Colonic mucosa (tissue), 4 donors: ENCODE data around the gene FXN. TPM values are rescaled to one million over a fixed set of nuclear protein-coding genes. Genes with fewer than 3 reads are reported as not detected.

Experiments
- DNase-seq: peaks from one replicate; pipeline ENCODE4 v3.0.0-alpha.2; 2020
- H3K27ac ChIP-seq: fragments of 200-600 bp; one replicate; pipeline ENCODE4 v1.8.0; 2021
- H3K27me3 ChIP-seq: fragments of 200-600 bp; one replicate; pipeline ENCODE4 v1.8.0; 2021
- H3K36me3 ChIP-seq: fragments of 200-600 bp; one replicate; pipeline ENCODE4 v1.8.0; 2021
- H3K4me1 ChIP-seq: fragments of 200-600 bp; one replicate; pipeline ENCODE4 v1.8.0; 2021; ENCODE audit warnings: mild to moderate bottlenecking
- H3K4me3 ChIP-seq: fragments of 200-600 bp; one replicate; pipeline ENCODE4 v1.8.0; 2021
- H3K9ac ChIP-seq, 2 donors: one replicate each; pipeline ENCODE4 v1.7.0; 2013; ENCODE audit warnings: control low read depth in 2 of 2, low read depth in 2 of 2, low read length in 2 of 2
- H3K9me3 ChIP-seq: fragments of 200-600 bp; one replicate; pipeline ENCODE4 v1.8.0; 2021
- intact Hi-C: fragments of 100-400 bp; cut with DNase I; formaldehyde crosslinking; loops from one replicate; pipeline ENCODE4 v1.14.1; 2022
- total RNA-seq, 2 donors: library from RNA; stranded (reverse); fragmentation: NEBNext Ultra II Directional in 1 of 2; extraction: Animal tissue kit (Norgen Biotek cat#: 25700) in 1 of 2; gene quantifications; one replicate each; pipeline ENCODE4 v1.2.1, GENCODE V29; 2021
- TF ChIP-seq, protein P1 (sequence below): fragments of 200-600 bp; IDR thresholded peaks from one replicate; pipeline ENCODE4 v1.8.0; 2022; ENCODE audit warnings: antibody characterized with exemption, mild to moderate bottlenecking
- donor health status: healthy.
- donor health status: DM: no; HTN: no; CAD: no.
- donor health status: DM: no; HTN: no; CAD: no.

The FXN gene
- total RNA-seq, 2 donors from 2014 or later = 9.7 to 16.9 TPM

DNA sequence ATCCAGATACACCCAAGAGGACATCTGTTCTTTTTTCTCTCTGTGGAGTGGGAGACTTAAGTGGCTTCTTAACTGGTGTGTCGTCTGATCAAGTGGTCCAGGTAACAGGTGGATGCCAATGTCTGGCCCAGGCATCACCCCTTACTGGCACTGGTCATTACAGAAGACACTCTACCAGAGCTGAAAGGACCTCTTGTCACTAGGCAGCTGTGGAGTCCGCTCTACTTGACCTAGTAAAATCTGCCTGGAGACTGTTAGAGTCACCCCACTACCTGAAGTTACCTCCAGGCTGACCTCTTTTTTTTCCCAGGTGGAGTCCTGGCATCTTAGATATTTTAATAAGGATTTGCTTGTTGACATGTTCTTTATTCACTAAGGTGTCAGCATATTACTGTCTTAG lies 22.5 kb downstream of the FXN start:
- H3K4me1 ChIP-seq = no peaks in the 10 kb centered on the region
- intact Hi-C loops = no loop called here
- no peak for DNase-seq
- no peaks in the 10 kb centered on the region for H3K36me3 ChIP-seq
- H3K9me3 ChIP-seq = no peaks in the 10 kb centered on the region
- no peaks in the 10 kb centered on the region for H3K27me3 ChIP-seq
- TF ChIP-seq, protein P1, sequence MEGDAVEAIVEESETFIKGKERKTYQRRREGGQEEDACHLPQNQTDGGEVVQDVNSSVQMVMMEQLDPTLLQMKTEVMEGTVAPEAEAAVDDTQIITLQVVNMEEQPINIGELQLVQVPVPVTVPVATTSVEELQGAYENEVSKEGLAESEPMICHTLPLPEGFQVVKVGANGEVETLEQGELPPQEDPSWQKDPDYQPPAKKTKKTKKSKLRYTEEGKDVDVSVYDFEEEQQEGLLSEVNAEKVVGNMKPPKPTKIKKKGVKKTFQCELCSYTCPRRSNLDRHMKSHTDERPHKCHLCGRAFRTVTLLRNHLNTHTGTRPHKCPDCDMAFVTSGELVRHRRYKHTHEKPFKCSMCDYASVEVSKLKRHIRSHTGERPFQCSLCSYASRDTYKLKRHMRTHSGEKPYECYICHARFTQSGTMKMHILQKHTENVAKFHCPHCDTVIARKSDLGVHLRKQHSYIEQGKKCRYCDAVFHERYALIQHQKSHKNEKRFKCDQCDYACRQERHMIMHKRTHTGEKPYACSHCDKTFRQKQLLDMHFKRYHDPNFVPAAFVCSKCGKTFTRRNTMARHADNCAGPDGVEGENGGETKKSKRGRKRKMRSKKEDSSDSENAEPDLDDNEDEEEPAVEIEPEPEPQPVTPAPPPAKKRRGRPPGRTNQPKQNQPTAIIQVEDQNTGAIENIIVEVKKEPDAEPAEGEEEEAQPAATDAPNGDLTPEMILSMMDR = no peak
- no peak overlapping the region for H3K9ac ChIP-seq
- no peak overlapping the region for H3K27ac ChIP-seq
- no peak overlapping the region for H3K4me3 ChIP-seq

DNA sequence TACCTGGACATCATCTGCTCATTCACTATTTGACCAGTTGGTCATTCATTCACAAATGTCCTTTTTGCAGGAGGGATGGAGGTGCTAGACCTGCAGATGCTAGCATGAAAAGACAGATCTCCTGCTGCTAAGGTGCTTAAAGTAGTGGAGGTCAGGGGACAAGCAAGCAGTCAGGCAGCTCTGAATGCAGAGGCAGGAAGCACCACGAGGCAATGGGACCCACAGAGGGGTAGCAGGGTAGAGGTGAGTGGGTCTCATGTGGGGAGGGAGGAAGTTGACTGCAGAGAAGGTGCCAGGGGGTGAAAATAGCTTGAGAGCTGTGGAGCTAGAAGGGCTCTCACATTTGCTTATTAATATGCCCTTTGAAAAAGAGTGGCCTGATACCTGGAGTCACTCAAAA lies 25.2 kb downstream of the FXN start:
- H3K4me1 ChIP-seq = no peaks in the 10 kb centered on the region
- TF ChIP-seq, protein P1 = no peak
- H3K36me3 ChIP-seq = no peaks in the 10 kb centered on the region
- no peaks in the 10 kb centered on the region for H3K9me3 ChIP-seq
- H3K27me3 ChIP-seq = no peaks in the 10 kb centered on the region
- no peak for DNase-seq
- H3K27ac ChIP-seq = no peak overlapping the region
- no peak overlapping the region for H3K4me3 ChIP-seq
- H3K9ac ChIP-seq = no peak overlapping the region
- intact Hi-C loops = loop anchor here (5.0 kb wide), 1 partner anchor 87 kb away; no protein-coding TSS in a partner anchor

DNA sequence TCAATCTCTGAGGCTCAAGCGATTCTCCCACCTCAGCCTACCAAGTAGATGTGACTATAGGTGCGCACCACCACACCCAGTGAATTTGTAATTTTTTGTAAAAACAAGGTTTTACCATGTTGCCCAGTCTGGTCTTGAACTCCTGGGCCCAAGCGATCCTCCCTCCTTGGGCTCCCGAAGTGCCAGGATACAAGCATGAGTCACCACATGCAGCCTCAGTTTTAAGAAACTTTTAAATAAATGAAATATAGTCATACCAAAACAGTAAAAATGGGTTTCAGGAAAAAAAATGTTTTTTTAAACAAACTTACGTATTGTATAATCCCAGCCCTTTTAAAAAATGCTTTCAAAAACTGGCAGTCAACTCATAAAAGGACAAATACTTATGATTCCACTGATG lies 26.6 kb downstream of the FXN start:
- Histone ChIP-seq H3K9ac (no peak overlapping the region), H3K4me1 (no peaks in the 10 kb centered on the region), H3K9me3 (no peaks in the 10 kb centered on the region), H3K4me3 (no peak overlapping the region), H3K27ac (no peak overlapping the region), H3K27me3 (no peaks in the 10 kb centered on the region), H3K36me3 (no peaks in the 10 kb centered on the region)
- DNase-seq = no peak
- intact Hi-C loops = loop anchor here (5.0 kb wide), 1 partner anchor 85 kb away; no protein-coding TSS in a partner anchor
- TF ChIP-seq, protein P1 = no peak

DNA sequence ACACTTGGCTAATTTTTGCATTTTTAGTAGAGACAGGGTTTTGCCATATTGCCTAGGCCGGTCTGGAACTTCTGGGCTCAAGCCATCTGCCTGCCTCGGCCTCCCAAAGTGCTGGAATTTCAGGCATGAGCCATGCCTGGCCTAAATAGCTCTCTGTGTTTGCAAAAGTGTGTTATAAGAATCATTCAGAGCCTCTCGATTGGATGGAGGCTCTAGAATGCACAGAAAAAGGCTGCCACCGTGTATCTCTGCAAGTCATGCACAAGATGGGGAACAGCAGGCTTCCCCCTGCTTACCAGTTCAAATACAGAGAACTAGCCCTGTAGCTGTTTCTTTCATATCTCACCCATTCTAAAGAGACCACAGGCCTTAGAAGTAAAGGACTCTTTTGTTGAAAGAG lies 28.3 kb downstream of the FXN start:
- no peak overlapping the region for H3K27ac ChIP-seq
- H3K4me3 ChIP-seq = no peak overlapping the region
- intact Hi-C loops = loop anchor here (5.0 kb wide), 1 partner anchor 83 kb away; no protein-coding TSS in a partner anchor
- TF ChIP-seq, protein P1 = no peak
- no peak for DNase-seq
- H3K9me3 ChIP-seq = no peaks in the 10 kb centered on the region
- no peaks in the 10 kb centered on the region for H3K4me1 ChIP-seq
- no peak overlapping the region for H3K9ac ChIP-seq
- H3K36me3 ChIP-seq = no peaks in the 10 kb centered on the region
- no peaks in the 10 kb centered on the region for H3K27me3 ChIP-seq

DNA sequence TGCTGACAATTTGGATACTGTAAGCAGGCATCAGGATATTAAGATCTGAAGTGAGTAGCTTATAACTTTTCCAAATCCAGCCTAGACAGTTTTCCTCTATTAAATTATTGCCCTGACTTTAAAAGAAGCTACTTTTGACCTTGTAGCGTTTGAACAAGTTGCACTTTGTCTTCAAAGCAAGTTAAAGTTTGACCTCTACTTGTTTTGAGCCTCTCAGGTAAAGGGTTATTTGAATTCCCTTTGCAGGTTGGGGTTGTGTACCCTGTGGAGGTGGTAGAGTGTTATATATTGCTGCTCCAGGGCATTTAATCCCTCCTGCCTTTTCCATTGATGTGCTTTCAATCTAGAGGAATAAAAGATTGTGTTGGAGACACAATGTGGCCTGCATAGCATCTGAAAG lies 30.1 kb downstream of the FXN start:
- no peaks in the 10 kb centered on the region for H3K27me3 ChIP-seq
- H3K9me3 ChIP-seq = no peaks in the 10 kb centered on the region
- intact Hi-C loops = no loop called here
- TF ChIP-seq, protein P1 = no peak
- H3K27ac ChIP-seq = no peak overlapping the region
- H3K9ac ChIP-seq = no peak overlapping the region
- H3K4me3 ChIP-seq = no peak overlapping the region
- no peaks in the 10 kb centered on the region for H3K4me1 ChIP-seq
- H3K36me3 ChIP-seq = no peaks in the 10 kb centered on the region
- DNase-seq = no peak
